WTC11 (cell line): ENCODE data around the gene TMC7. TPM values are rescaled to one million over a fixed set of nuclear protein-coding genes. Genes with fewer than 3 reads are reported as not detected.

ENCODE experiments used
- ATAC-seq: fragments of 200-7000 bp; cut with Tn5 transposase; 2 replicates; pipeline ENCODE4 v1.10.0; 2021; ENCODE audit warnings: mild to moderate bottlenecking, moderate library complexity
- CTCF ChIA-PET: fragments of 300-600 bp; sonication (Branson Sonifier 250); formaldehyde crosslinking; loops from one replicate; lab custom pipeline; 2021; ENCODE audit warnings: antibody characterized with exemption; lab: Charles Lee
- POLR2A ChIA-PET: fragments of 350-600 bp; sonication (Branson Sonifier 250); formaldehyde crosslinking; loops from one replicate; lab custom pipeline; 2021; ENCODE audit warnings: antibody characterized with exemption; lab: Charles Lee
- DNase-seq: peaks from one replicate; pipeline ENCODE4 v3.0.0; 2021; ENCODE audit warnings: low spot score
- H3K27ac Mint-ChIP-seq: 2 replicates; pipeline ENCODE4 v1.8.0; 2021; ENCODE audit warnings: mixed read lengths
- H3K27me3 Mint-ChIP-seq: 2 replicates; pipeline ENCODE4 v1.8.0; 2021; ENCODE audit warnings: low read depth, mild to moderate bottlenecking, moderate library complexity, mixed read lengths
- H3K36me3 Mint-ChIP-seq: 2 replicates; pipeline ENCODE4 v1.8.0; 2021; ENCODE audit warnings: mixed read lengths
- H3K4me1 Mint-ChIP-seq: 2 replicates; pipeline ENCODE4 v1.8.0; 2022; ENCODE audit warnings: mixed read lengths
- H3K4me3 Mint-ChIP-seq: 2 replicates; pipeline ENCODE4 v1.8.0; 2021; ENCODE audit warnings: mild to moderate bottlenecking, moderate library complexity, mixed read lengths
- H3K9me3 Mint-ChIP-seq: 2 replicates; pipeline ENCODE4 v1.8.0; 2021; ENCODE audit warnings: mixed read lengths
- ERG ChIP-seq: fragments of 250-450 bp; sonication (Bioruptor Pico); IDR thresholded peaks from 2 replicates; pipeline ENCODE4 v1.8.0; 2021; ENCODE audit warnings: mild to moderate bottlenecking
- MXD4 ChIP-seq: fragments of 250-450 bp; sonication (Bioruptor Pico); IDR thresholded peaks from 2 replicates; pipeline ENCODE4 v1.8.0; 2021; ENCODE audit warnings: mild to moderate bottlenecking, moderate library complexity, borderline replicate concordance
- MYBL2 ChIP-seq: sonication (generic); formaldehyde crosslinking; IDR thresholded peaks from 2 replicates; pipeline ENCODE4 v1.8.1; 2023; ENCODE audit warnings: mild to moderate bottlenecking, moderate library complexity, missing genetic modification reagents
- NR3C1 ChIP-seq: sonication (generic); formaldehyde crosslinking; conservative IDR thresholded peaks from 2 replicates; pipeline ENCODE4 v1.8.1; 2023; ENCODE audit warnings: low read depth, mild to moderate bottlenecking, missing genetic modification reagents
- RELA ChIP-seq: sonication (generic); formaldehyde crosslinking; IDR thresholded peaks from 2 replicates; pipeline ENCODE4 v1.8.1; 2022; ENCODE audit warnings: missing genetic modification reagents, mild to moderate bottlenecking, borderline replicate concordance
- RORB ChIP-seq: fragments of 250-450 bp; sonication (Bioruptor Pico); IDR thresholded peaks from 2 replicates; pipeline ENCODE4 v1.9.0; 2021; ENCODE audit warnings: mild to moderate bottlenecking
- SP1 ChIP-seq: sonication (generic); formaldehyde crosslinking; conservative IDR thresholded peaks from 2 replicates; pipeline ENCODE4 v1.8.1; 2022; ENCODE audit warnings: missing genetic modification reagents
- TCF7 ChIP-seq: sonication (generic); formaldehyde crosslinking; IDR thresholded peaks from 2 replicates; pipeline ENCODE4 v1.8.0; 2022; ENCODE audit warnings: mild to moderate bottlenecking, low read depth, missing genetic modification reagents, moderate library complexity
- ZNF138 ChIP-seq: sonication (generic); formaldehyde crosslinking; conservative IDR thresholded peaks from 2 replicates; pipeline ENCODE4 v1.8.1; 2022; ENCODE audit warnings: mild to moderate bottlenecking, moderate library complexity, missing genetic modification reagents
- total RNA-seq: library from RNA; stranded (reverse); gene quantifications from 3 replicates; pipeline ENCODE4 v1.2.3, GENCODE V29; 2021
- TF ChIP-seq, protein P1 (sequence below): sonication (generic); formaldehyde crosslinking; IDR thresholded peaks from 2 replicates; pipeline ENCODE4 v1.8.0; 2023; ENCODE audit warnings: mild to moderate bottlenecking, missing genetic modification reagents
- TF ChIP-seq, protein P2 (sequence below): sonication (generic); formaldehyde crosslinking; IDR thresholded peaks from 2 replicates; pipeline ENCODE4 v1.8.1; 2022; ENCODE audit warnings: missing genetic modification reagents, borderline replicate concordance
- TF ChIP-seq, protein P3 (sequence below): sonication (generic); formaldehyde crosslinking; IDR thresholded peaks from 2 replicates; pipeline ENCODE4 v1.8.1; 2023; ENCODE audit warnings: mild to moderate bottlenecking, missing genetic modification reagents
- TF ChIP-seq, protein P4 (sequence below): sonication (generic); formaldehyde crosslinking; IDR thresholded peaks from 2 replicates; pipeline ENCODE4 v1.8.0; 2023; ENCODE audit warnings: missing genetic modification reagents, mild to moderate bottlenecking, borderline replicate concordance

The TMC7 gene
- total RNA-seq, 1 experiment from 2014 or later = 2.5 TPM

- Mint-ChIP-seq H3K9me3 (peaks cover 13% of the 10 kb centered on the region), H3K36me3 (no peaks in the 10 kb centered on the region), H3K4me1 (peaks cover 11% of the 10 kb centered on the region; the same call in 1 of the 2 replicates), H3K27ac (no peak overlapping the region)
- no peak for ATAC-seq
- CTCF ChIA-PET = no interaction called here
- POLR2A ChIA-PET = no interaction called here
- no peak for TF ChIP-seq ZNF138
- TF ChIP-seq, all 79 proteins: peak for 0
- no peak overlapping the region for H3K4me3 Mint-ChIP-seq
- DNase-seq = no peak
- H3K27me3 Mint-ChIP-seq = peaks cover 5% of the 10 kb centered on the region
Observed at GRCh38 chr16:19090916-19091315, 107.2 kb downstream of the TMC7 start.

GRCh38 chr16:19092653-19093410 lies 109.1 kb downstream of the TMC7 start:
- Mint-ChIP-seq H3K36me3 (no peaks in the 10 kb centered on the region), H3K4me1 (peaks cover 11% of the 10 kb centered on the region; the same call in 1 of the 2 replicates), H3K9me3 (peaks cover 16% of the 10 kb centered on the region), H3K4me3 (no peak overlapping the region), H3K27ac (no peak overlapping the region), H3K27me3 (peaks cover under 1% of the 10 kb centered on the region)
- DNase-seq (no peak), ATAC-seq (no peak)
- POLR2A ChIA-PET = no interaction called here
- TF ChIP-seq, protein P1, sequence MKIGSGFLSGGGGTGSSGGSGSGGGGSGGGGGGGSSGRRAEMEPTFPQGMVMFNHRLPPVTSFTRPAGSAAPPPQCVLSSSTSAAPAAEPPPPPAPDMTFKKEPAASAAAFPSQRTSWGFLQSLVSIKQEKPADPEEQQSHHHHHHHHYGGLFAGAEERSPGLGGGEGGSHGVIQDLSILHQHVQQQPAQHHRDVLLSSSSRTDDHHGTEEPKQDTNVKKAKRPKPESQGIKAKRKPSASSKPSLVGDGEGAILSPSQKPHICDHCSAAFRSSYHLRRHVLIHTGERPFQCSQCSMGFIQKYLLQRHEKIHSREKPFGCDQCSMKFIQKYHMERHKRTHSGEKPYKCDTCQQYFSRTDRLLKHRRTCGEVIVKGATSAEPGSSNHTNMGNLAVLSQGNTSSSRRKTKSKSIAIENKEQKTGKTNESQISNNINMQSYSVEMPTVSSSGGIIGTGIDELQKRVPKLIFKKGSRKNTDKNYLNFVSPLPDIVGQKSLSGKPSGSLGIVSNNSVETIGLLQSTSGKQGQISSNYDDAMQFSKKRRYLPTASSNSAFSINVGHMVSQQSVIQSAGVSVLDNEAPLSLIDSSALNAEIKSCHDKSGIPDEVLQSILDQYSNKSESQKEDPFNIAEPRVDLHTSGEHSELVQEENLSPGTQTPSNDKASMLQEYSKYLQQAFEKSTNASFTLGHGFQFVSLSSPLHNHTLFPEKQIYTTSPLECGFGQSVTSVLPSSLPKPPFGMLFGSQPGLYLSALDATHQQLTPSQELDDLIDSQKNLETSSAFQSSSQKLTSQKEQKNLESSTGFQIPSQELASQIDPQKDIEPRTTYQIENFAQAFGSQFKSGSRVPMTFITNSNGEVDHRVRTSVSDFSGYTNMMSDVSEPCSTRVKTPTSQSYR (CRISPR knock-in tag) = no peak
- TF ChIP-seq, protein P2, sequence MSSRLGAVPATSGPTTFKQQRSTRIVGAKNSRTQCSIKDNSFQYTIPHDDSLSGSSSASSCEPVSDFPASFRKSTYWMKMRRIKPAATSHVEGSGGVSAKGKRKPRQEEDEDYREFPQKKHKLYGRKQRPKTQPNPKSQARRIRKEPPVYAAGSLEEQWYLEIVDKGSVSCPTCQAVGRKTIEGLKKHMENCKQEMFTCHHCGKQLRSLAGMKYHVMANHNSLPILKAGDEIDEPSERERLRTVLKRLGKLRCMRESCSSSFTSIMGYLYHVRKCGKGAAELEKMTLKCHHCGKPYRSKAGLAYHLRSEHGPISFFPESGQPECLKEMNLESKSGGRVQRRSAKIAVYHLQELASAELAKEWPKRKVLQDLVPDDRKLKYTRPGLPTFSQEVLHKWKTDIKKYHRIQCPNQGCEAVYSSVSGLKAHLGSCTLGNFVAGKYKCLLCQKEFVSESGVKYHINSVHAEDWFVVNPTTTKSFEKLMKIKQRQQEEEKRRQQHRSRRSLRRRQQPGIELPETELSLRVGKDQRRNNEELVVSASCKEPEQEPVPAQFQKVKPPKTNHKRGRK (CRISPR knock-in tag) = no peak
- TF ChIP-seq ERG (CRISPR knock-in tag) (no peak), SP1 (no peak), MXD4 (no peak), RORB (CRISPR knock-in tag) (no peak), RELA (CRISPR knock-in tag) (no peak), TCF7 (CRISPR knock-in tag) (no peak), NR3C1 (CRISPR knock-in tag) (no peak), MYBL2 (CRISPR knock-in tag) (no peak)
- TF ChIP-seq, protein P3, sequence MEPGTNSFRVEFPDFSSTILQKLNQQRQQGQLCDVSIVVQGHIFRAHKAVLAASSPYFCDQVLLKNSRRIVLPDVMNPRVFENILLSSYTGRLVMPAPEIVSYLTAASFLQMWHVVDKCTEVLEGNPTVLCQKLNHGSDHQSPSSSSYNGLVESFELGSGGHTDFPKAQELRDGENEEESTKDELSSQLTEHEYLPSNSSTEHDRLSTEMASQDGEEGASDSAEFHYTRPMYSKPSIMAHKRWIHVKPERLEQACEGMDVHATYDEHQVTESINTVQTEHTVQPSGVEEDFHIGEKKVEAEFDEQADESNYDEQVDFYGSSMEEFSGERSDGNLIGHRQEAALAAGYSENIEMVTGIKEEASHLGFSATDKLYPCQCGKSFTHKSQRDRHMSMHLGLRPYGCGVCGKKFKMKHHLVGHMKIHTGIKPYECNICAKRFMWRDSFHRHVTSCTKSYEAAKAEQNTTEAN (CRISPR knock-in tag) = no peak
- TF ChIP-seq, protein P4, sequence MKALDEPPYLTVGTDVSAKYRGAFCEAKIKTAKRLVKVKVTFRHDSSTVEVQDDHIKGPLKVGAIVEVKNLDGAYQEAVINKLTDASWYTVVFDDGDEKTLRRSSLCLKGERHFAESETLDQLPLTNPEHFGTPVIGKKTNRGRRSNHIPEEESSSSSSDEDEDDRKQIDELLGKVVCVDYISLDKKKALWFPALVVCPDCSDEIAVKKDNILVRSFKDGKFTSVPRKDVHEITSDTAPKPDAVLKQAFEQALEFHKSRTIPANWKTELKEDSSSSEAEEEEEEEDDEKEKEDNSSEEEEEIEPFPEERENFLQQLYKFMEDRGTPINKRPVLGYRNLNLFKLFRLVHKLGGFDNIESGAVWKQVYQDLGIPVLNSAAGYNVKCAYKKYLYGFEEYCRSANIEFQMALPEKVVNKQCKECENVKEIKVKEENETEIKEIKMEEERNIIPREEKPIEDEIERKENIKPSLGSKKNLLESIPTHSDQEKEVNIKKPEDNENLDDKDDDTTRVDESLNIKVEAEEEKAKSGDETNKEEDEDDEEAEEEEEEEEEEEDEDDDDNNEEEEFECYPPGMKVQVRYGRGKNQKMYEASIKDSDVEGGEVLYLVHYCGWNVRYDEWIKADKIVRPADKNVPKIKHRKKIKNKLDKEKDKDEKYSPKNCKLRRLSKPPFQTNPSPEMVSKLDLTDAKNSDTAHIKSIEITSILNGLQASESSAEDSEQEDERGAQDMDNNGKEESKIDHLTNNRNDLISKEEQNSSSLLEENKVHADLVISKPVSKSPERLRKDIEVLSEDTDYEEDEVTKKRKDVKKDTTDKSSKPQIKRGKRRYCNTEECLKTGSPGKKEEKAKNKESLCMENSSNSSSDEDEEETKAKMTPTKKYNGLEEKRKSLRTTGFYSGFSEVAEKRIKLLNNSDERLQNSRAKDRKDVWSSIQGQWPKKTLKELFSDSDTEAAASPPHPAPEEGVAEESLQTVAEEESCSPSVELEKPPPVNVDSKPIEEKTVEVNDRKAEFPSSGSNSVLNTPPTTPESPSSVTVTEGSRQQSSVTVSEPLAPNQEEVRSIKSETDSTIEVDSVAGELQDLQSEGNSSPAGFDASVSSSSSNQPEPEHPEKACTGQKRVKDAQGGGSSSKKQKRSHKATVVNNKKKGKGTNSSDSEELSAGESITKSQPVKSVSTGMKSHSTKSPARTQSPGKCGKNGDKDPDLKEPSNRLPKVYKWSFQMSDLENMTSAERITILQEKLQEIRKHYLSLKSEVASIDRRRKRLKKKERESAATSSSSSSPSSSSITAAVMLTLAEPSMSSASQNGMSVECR (CRISPR knock-in tag) = no peak
- CTCF ChIA-PET = interaction anchor here (0.8 kb wide), 1 partner anchor 17 kb away, joined by 3 read pairs; no protein-coding TSS in a partner anchor
